Activated T-helper 9 cell treated with anti-CD3 and anti-CD28 coated beads, Interleukin-2, amount 50 U/mL, for 16 hours (primary cell): ENCODE measurements around the gene LRRC46.

ENCODE experiments used
- DNase-seq: peaks from one replicate; pipeline ENCODE4 v3.0.0-alpha.2; 2020; ENCODE audit warnings: low read depth

Gene LRRC46

GRCh38 chr17:47831003-47831933 lies at the start of gene LRRC46, which contains the start of gene MRPL10:
Gene LRRC46, plus strand, starts transcription at chr17:47831670. Its CDS starts 320 bp downstream, at chr17:47831990.
Gene MRPL10, minus strand, starts transcription at chr17:47831541. Its CDS starts 30 bp downstream, at chr17:47831511.
- DNase-seq, result peak; percentile 87

GRCh38 chr17:47785538-47786123 lies 45.8 kb upstream of the LRRC46 start:
- DNase-seq, result no peak

DNA sequence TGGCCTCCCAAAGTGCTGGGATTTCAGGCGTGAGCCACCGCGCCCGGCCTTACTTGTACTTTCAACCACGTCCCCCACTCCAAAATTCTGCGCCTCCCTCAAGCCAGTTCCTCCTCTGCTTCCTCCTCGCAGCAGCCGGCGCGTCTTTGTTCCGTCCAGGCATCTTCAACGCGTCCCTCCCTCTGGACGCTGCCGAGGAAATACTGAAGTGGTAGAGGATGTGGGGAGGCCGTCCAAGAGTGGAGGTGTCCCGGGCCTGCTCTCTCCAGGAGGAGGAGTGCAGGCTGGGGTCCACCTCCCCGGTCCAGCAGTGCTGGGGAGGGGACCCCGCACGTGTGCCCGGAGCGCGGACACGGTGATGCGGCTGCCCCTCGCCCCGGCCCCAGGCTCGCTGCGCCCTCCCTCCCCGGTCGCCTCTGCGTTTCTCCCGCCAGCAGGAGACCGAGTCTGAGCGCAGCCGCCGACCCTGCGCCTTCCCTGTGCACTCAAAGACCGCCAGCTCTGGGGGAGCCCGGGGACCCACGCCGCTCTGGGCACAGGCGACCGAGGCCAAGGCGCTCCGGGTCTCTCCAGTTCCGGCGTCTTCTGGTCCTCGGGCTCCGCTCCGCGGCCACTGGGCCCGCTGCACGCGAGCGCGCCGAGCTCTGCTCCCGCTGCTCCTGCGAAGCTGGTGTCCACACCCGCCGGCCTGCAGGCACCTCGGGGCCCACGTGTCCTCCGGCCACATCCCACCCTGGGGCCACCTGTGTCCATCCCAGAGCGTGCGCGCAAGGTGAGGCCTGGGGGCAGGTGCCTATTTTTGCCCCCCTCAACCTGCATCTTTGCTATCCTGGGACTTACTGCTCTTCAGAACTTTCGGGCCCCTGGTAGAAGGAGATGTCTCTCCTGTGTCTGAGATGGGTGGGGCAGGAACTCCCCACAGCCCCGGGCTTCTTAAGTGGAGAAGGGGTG lies 41.6 kb upstream of the LRRC46 start:
- DNase-seq, result peak; percentile 47

GRCh38 chr17:47791025-47791424 lies 40.4 kb upstream of the LRRC46 start:
- no peak for DNase-seq

DNA sequence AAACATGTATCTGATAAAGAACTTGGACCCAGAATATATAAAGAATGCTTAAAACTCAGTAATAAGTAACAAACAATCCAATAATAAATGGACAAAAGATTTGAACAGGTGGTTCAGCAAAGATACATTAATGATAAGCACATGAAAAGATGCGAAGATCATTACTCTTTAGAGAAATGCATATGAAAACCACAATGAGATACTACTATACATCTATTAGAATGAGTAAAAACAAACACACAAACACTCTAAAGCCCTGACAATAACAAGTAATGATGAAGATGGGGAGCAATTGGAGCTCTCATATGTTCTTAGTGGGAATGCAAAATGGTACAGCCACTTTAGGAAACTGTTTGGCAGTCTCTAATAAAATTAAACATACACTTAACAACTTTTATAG lies 39.0 kb upstream of the LRRC46 start:
- no peak for DNase-seq

GRCh38 chr17:47792979-47793378 lies 38.5 kb upstream of the LRRC46 start:
- no peak for DNase-seq

DNA sequence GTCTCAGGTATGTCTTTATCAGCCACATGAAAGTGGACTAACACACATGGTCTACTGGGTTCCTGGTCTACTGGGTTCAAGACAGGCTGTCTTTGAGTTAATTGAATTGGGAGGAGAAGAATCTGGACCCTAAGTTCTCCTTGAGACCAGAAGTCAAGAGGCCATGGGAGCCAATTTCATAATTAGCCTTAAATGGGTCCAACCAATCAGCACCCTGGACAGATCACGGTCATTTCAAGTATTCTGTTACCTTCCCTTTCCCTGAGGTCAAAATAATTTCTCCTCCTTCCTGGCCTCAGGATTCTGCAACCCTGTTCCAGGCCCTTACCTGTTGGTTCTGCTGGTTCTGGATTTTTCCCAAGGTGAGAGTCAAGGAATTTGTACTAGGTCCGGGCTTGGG lies 33.7 kb upstream of the LRRC46 start:
- no peak for DNase-seq

- no peak for DNase-seq
Measured at GRCh38 chr17:47800686-47801085, 30.8 kb upstream of the LRRC46 start.

DNA sequence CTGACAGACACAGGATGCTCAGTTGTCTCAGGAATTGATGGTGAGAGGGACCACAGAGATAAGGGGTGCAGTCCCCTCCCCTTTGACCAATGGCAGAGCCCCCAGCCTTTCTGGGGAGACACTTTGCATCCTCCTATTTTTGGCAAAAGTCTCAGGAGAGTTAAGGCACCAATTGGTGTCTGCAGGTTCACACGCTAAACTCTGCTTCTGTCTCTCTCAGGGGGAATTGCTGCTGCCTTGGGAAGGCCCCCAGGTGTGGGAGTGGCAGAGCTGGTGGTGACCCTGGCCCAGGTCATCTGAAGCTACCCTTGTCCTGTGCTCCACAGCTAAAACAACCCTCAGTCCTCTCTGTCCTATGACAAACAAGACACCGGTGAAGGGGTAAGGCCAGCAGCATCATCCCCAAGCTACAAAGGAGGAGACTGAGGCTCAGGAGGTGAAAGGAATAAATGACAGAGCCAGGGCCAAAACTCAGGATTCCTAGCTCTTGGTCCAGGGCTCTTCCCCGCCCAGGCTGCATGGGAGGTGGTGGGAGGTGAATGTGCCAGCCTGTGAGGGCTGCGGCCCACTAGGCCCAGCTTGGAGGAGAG lies 30.2 kb upstream of the LRRC46 start:
- no peak for DNase-seq

DNA sequence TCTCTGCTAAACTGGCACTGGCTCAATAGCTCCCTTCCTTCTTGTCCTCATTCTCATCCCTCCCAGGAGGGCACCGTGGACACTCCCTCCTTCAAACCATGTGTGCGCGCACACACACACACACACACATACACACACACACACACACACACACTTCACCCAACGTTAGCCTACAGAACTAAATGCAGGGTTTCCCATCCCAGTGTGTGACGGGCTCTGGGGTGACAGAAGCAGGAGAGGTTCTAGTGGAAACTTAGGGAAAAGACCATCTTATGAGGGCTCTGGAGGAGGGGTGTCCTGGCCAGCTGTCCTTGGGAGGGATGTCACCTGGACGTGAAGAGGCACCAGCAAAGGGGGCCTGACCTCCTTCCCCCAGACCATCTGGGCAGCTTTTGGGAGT lies 29.6 kb upstream of the LRRC46 start:
- DNase-seq, result no peak

DNA sequence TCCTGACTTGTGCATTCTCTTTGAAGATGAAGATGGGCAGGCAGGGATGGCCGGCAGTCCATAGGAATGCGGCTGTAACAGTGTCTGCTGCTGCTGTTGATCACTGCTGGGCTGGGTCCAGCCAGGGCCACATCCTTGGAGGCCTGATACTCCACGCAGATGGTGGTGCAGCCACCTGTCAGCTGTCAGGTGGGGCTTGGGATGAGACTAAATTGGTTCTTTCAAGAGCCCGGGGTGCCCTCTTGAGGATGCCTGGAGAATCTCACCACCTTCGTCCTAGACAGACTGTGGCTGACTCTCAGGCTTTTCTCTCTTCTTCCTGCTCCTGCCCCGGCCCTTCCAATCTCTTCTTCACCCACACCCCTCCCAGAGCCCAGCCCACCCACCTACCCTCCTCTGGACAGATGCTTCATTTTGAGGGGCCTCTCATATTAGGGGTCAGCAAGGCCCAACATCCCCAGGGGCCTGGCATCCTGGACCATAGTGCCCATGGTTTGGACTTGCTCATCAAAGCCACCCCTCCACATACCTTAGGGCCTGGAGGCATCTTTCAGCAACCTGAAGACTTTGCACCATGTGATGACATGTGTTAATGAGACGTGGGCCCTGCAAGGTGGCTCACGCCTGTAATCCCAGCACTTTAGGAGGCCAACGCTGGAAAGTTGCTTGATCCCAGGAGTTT lies 29.0 kb upstream of the LRRC46 start:
- peak; percentile 39 for DNase-seq

GRCh38 chr17:47803201-47803600 lies 28.3 kb upstream of the LRRC46 start:
- no peak for DNase-seq

DNA sequence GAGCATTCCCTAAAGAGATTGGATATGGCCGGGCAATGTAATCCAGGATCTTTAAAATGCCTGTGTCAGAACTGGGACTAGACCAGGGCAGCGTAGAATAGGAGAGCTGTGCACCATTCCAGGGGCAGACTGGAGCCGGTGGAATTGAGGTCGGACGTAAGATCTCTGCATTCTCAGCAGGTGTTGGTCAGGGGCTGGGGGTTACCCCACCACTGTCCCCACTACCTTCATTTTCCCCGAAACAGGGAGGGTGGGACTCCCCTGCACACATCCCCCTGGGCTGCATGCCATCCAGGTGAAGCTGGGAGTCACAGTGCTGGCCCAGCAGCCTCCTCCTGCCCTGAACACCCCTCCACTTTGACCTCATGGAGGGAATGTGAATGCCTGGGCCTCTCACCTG lies 27.7 kb upstream of the LRRC46 start:
- DNase-seq, result no peak

GRCh38 chr17:47804461-47804860 lies 27.0 kb upstream of the LRRC46 start:
- no peak for DNase-seq

DNA sequence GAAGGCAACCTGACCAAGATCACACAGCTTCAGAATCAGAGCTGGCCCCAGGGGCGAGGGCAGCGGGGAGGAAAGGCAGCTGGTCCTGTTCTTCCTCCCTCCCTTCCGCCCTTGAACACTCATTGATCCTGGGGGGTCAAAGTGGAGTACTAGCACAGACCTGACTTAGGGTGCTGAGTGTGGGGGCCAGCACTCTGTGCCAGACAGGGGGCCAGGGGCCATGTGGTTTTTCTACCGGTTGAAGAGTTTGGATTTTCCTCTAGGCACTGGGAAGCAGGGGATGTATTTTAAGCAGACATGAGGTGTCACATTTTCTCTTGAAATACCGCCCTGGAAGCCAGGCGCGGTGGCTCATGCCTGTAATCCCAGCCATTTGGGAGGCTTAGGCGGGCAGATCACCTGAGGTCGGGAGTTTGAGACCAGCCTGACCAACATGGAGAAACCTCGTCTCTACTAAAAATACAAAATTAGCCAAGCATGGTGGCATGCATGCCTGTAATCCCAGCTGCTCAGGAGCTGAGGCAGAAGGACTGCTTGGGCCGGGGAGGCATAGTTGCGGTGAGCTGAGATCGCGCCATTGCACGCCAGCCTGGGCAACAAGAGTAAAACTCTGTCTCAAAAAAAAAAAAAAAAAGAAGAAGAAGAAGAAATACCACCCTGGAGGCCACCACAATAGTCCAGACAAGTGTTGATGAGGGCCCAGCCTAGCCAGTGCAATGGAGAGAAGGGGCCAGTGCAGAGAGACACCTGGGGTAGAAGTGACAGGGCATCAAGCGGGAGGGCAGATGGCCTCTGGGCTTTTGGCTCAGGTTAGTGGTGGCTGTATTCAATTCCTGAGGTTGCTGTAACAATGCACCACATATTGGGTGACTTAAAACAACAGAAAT lies 25.2 kb upstream of the LRRC46 start:
- no peak for DNase-seq

DNA sequence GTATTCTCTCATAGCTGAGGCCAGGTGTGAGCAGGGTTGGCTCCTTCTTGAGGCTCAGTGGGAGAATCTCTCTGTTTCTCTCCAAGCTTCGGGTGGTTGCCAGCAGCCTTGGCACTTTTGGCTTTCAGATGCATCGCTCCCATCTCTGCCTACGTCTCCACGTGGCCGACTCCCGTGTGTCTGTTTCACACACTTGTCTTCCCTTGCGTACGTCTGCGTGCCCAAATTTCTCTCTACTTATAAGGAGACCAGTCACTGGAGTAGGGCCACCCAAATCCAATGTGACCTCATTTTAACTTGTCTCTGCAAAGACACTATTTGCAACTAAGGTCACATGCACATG lies 24.6 kb upstream of the LRRC46 start:
- DNase-seq, result no peak

- no peak for DNase-seq
Measured at GRCh38 chr17:47807421-47807820, 24.0 kb upstream of the LRRC46 start.

- no peak for DNase-seq
Measured at GRCh38 chr17:47808036-47808829, 23.2 kb upstream of the LRRC46 start.

GRCh38 chr17:47808830-47809480 lies 22.5 kb upstream of the LRRC46 start:
- DNase-seq, result no peak
